Right lobe of liver (tissue), 6 donors: ENCODE results near the gene SLC8A1. TPM values are rescaled to one million over a fixed set of nuclear protein-coding genes. Genes with fewer than 3 reads are reported as not detected.

Source experiments
- ATAC-seq, 4 donors: fragments of 200-7000 bp; cut with Tn5 transposase; one replicate each; pipeline ENCODE4 v1.9.1; 2020; ENCODE audit warnings: mild to moderate bottlenecking in 4 of 4, moderate library complexity in 4 of 4
- DNase-seq, 3 donors: peaks; one replicate each; pipeline ENCODE4 v3.0.0-alpha.2; 2020
- H3K27ac ChIP-seq, 3 donors: fragments of 200-600 bp; one replicate each; pipeline ENCODE4 v1.8.0; 2022
- H3K27me3 ChIP-seq, 2 donors: fragments of 200-600 bp; one replicate each; pipeline ENCODE4 v1.8.0; 2022
- H3K36me3 ChIP-seq, 4 donors: fragments of 200-600 bp; sonication (generic) in 1 of 4; one replicate each; pipeline versions ENCODE4 v1.5.1 to v1.8.0; 2017 to 2022; ENCODE audit warnings: control low read depth in 1 of 4
- H3K4me1 ChIP-seq, 4 donors: fragments of 200-600 bp; sonication (generic) in 1 of 4; one replicate each; pipeline versions ENCODE4 v1.5.1 to v1.8.0; 2017 to 2022; ENCODE audit warnings: control low read depth in 1 of 4
- H3K4me3 ChIP-seq, 3 donors: fragments of 200-600 bp; one replicate each; pipeline ENCODE4 v1.8.0; 2022
- H3K9me3 ChIP-seq, 4 donors: fragments of 200-600 bp; sonication (generic) in 1 of 4; one replicate each; pipeline versions ENCODE4 v1.5.1 to v1.8.0; 2017 to 2022; ENCODE audit warnings: control low read depth in 1 of 4
- POLR2A ChIP-seq: fragments of 450-650 bp; IDR thresholded peaks from one replicate; pipeline ENCODE4 v1.6.1; 2017; ENCODE audit warnings: antibody characterized with exemption, mild to moderate bottlenecking
- WGBS: methylation state at CpG from one replicate; pipeline ENCODE4 v1.1.6; 2018; ENCODE audit warnings: low coverage, low lambda C conversion rate; ENCODE audit not compliant: insufficient coverage; ENCODE audit errors: missing lambda C conversion rate; 5-methylcytosine and 5-hydroxymethylcytosine counted together
- intact Hi-C, 2 donors: fragments of 100-400 bp; cut with DNase I; formaldehyde crosslinking; loops; one replicate each; pipeline versions ENCODE4 v1.11.2 to v1.14.1; 2022
- total RNA-seq, 6 experiments: library from RNA; depleted of rRNA in 2 of 6; stranded (reverse); fragments of >200 nt in 2 of 6; fragmentation: NEBNext Ultra II Directional in 3 of 6; extraction: Animal tissue kit (Norgen Biotek cat#: 25700) in 3 of 6; gene quantifications; one replicate each; pipeline versions ENCODE4 v1.1.0 to v1.2.4, GENCODE V29; 2016 to 2023
- TF ChIP-seq, protein P1 (sequence below), 4 donors: fragments of 200-600 bp in 3 of 4; fragments of 450-650 bp in 1 of 4; IDR thresholded peaks; one replicate each; pipeline versions ENCODE4 v1.5.1 to v1.8.0; 2016 to 2022; ENCODE audit warnings: antibody characterized with exemption in 4 of 4, mild to moderate bottlenecking in 2 of 4
- donor health status: DM: no; HTN: yes; CAD: no.
- donor health status: DM: no; HTN: no; CAD: no.
- donor health status: DM: no; HTN: no; CAD: no.
- donor health status: DM: no; HTN: yes; CAD: no.
- donor health status: DM: no; HTN: yes; CAD: no.

Gene SLC8A1
- total RNA-seq, 6 experiments from 2014 or later: 3.3 to 12.1 (median 4.9) TPM

- Histone ChIP-seq H3K36me3 (no peaks in the 10 kb centered on the region), H3K4me1 (no peaks in the 10 kb centered on the region), H3K9me3 (no peaks in the 10 kb centered on the region), H3K27me3 (no peaks in the 10 kb centered on the region), H3K27ac (no peak overlapping the region), H3K4me3 (no peak overlapping the region)
- DNase-seq: no peak
- no peak for TF ChIP-seq POLR2A
- TF ChIP-seq, protein P1, sequence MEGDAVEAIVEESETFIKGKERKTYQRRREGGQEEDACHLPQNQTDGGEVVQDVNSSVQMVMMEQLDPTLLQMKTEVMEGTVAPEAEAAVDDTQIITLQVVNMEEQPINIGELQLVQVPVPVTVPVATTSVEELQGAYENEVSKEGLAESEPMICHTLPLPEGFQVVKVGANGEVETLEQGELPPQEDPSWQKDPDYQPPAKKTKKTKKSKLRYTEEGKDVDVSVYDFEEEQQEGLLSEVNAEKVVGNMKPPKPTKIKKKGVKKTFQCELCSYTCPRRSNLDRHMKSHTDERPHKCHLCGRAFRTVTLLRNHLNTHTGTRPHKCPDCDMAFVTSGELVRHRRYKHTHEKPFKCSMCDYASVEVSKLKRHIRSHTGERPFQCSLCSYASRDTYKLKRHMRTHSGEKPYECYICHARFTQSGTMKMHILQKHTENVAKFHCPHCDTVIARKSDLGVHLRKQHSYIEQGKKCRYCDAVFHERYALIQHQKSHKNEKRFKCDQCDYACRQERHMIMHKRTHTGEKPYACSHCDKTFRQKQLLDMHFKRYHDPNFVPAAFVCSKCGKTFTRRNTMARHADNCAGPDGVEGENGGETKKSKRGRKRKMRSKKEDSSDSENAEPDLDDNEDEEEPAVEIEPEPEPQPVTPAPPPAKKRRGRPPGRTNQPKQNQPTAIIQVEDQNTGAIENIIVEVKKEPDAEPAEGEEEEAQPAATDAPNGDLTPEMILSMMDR (IDR thresholded peaks at IDR 0.05): no peak
- intact Hi-C loops: no loop called here
- 29% methylated on average over 1 of the region's 1 CpG for WGBS
- ATAC-seq: no peak
Observed at GRCh38 chr2:40210344-40210967, 241.4 kb downstream of the SLC8A1 start.

DNA sequence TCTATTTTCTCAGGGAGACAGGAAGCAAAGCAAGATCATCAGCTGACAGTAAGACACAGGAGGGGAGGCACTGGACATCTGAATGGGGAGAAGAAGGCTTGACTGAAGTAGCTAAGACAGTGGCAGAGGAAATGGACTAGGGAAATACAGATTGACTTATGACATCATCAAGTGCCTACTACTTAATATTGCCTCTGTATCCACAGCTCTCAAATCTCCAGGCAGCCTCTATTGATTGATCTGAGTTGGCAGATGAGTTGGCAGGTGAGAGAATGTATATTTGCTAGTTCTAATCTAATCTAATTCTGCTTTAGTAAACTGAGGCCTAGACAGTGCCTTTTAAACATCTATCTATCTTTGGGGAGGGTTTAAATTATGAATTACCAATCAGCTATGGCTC, 242.1 kb downstream of the SLC8A1 start:
- DNase-seq (no peak), ATAC-seq (no peak)
- H3K4me1 ChIP-seq: no peaks in the 10 kb centered on the region
- H3K27me3 ChIP-seq: no peaks in the 10 kb centered on the region
- no peak for TF ChIP-seq POLR2A
- TF ChIP-seq, protein P1 (IDR thresholded peaks at IDR 0.05): no peak
- no peaks in the 10 kb centered on the region for H3K9me3 ChIP-seq
- intact Hi-C loops: no loop called here
- no peaks in the 10 kb centered on the region for H3K36me3 ChIP-seq
- no peak overlapping the region for H3K4me3 ChIP-seq
- no peak overlapping the region for H3K27ac ChIP-seq

DNA sequence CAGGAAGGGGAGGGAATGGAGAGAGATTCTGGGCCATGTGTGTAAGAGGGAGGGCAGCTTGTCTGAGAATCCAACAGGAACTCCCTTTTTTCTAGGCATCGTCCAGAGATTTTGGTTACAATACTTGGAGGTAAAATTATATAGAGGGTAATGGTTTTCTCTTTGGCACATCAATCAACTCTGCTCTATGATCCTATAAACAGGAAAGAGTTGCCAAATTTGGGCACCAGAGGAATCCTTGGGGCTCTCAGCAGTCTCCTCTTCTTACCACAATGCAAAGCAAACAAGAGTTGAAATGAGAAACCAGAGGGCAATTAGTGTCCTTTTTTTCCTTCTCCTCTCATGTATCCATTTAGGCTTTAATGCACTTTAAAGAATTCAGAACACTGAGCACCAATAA, 243.4 kb downstream of the SLC8A1 start:
- no peaks in the 10 kb centered on the region for H3K9me3 ChIP-seq
- intact Hi-C loops: no loop called here
- DNase-seq (no peak), ATAC-seq (no peak)
- no peaks in the 10 kb centered on the region for H3K4me1 ChIP-seq
- no peak for TF ChIP-seq POLR2A
- TF ChIP-seq, protein P1 (IDR thresholded peaks at IDR 0.05): no peak
- no peaks in the 10 kb centered on the region for H3K27me3 ChIP-seq
- H3K4me3 ChIP-seq: no peak overlapping the region
- H3K27ac ChIP-seq: no peak overlapping the region
- WGBS: 57% methylated on average over 1 of the region's 1 CpG
- H3K36me3 ChIP-seq: no peaks in the 10 kb centered on the region

DNA sequence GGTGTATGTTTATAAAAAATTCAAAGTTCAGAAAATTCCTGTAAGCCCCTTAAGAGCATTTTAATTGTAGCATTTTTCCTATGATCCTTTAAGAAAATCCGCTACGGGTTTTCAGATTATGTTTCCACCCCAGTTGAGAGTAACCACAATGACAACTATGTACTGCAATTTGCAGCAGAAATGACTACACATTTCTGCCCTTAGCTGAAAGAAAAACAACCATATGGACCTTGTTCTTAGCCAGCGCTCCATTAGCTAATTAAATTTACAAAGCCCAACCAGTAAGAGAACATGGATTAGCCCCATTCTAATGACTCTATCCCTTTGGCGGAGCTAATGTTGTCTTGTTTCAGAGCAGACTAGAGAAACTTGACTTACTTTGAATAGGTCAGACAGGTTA, 247.6 kb downstream of the SLC8A1 start:
- ATAC-seq: no peak
- no peak for TF ChIP-seq POLR2A
- TF ChIP-seq, protein P1 (IDR thresholded peaks at IDR 0.05): no peak
- 79% methylated on average over 4 of the region's 4 CpGs for WGBS
- no peak overlapping the region for H3K4me3 ChIP-seq
- H3K9me3 ChIP-seq: no peaks in the 10 kb centered on the region
- no peaks in the 10 kb centered on the region for H3K27me3 ChIP-seq
- no peak overlapping the region for H3K27ac ChIP-seq
- H3K36me3 ChIP-seq: no peaks in the 10 kb centered on the region
- DNase-seq: no peak
- no peaks in the 10 kb centered on the region for H3K4me1 ChIP-seq
- intact Hi-C loops: no loop called here
